Cardiac fibroblast (primary cell): Measurements from ENCODE around the gene AP3D1.
A peak's percentile ranks its signal among the peaks of the same experiment; 100 is the strongest.

Source experiments
- DNase-seq, 2 donors: peaks; one replicate each; pipeline versions ENCODE4 v3.0.0 to v3.0.0-alpha.2; 2010; ENCODE audit warnings: low read depth in 2 of 2
- H3K4me3 ChIP-seq, 2 donors: replicated peaks in 1 of 2; 1 replicate in 1 of 2; 2 replicates in 1 of 2; pipeline ENCODE4 v1.5.1; 2011; ENCODE audit warnings: low read depth in 2 of 2, low read length in 2 of 2, mild to moderate bottlenecking in 2 of 2, moderate library complexity in 1 of 2
- TF ChIP-seq, protein P1 (sequence below): IDR thresholded peaks from one replicate; pipeline ENCODE4 v1.5.1; 2011; ENCODE audit warnings: low read depth, mild to moderate bottlenecking, low read length, inconsistent platforms

The AP3D1 gene

DNA sequence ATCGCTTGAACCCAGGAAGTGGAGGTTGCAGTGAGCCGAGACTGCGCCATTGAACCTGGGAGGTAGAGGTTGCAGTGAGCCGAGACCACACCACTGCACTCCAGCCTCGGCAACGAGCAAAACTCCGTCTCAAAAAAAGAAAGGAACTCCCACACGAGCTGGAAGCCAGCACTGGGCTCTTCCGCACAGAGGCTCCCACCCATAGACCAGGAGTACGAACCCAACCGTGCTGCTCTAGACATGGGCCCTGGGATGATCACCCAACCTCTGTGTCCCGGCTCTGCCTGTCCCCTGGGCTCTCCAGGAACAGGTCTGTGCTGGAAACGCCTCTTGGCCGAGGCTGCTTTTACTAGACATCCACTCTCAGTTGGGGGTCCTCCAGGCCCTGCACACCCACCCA is 24.4 kb upstream of the AP3D1 start:
- TF ChIP-seq, protein P1, sequence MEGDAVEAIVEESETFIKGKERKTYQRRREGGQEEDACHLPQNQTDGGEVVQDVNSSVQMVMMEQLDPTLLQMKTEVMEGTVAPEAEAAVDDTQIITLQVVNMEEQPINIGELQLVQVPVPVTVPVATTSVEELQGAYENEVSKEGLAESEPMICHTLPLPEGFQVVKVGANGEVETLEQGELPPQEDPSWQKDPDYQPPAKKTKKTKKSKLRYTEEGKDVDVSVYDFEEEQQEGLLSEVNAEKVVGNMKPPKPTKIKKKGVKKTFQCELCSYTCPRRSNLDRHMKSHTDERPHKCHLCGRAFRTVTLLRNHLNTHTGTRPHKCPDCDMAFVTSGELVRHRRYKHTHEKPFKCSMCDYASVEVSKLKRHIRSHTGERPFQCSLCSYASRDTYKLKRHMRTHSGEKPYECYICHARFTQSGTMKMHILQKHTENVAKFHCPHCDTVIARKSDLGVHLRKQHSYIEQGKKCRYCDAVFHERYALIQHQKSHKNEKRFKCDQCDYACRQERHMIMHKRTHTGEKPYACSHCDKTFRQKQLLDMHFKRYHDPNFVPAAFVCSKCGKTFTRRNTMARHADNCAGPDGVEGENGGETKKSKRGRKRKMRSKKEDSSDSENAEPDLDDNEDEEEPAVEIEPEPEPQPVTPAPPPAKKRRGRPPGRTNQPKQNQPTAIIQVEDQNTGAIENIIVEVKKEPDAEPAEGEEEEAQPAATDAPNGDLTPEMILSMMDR, result no peak
- DNase-seq, result no peak
- H3K4me3 ChIP-seq, result no peak overlapping the region

GRCh38 chr19:2173767-2174577 is 22.6 kb upstream of the AP3D1 start:
- no peak overlapping the region for H3K4me3 ChIP-seq
- no peak for DNase-seq
- TF ChIP-seq, protein P1, result no peak

DNA sequence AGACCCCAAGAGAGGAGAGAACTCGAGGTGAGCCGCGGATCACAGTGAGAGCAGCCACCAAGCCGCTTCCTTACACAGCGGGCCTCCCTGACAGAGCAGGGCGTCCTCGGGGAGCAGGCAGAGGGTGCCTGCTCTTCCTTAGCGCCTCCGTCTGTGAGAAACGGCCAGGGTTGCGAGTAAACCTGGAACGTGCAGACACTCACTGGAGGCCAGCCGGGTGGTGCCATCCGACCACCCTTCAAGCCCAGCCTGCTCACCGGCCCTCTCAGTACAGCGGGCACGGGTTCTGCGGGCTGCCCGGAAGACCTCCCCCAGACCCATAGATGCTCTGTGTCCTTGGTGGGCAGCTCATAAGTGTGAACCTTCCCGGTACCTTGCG is 22.0 kb upstream of the AP3D1 start:
- TF ChIP-seq, protein P1, result no peak
- H3K4me3 ChIP-seq, result no peak overlapping the region
- no peak for DNase-seq

- no peak overlapping the region for H3K4me3 ChIP-seq
- DNase-seq, result peak; percentile 49 to 60
- TF ChIP-seq, protein P1, result peak; percentile 6
Measured at GRCh38 chr19:2171349-2172145, 20.2 kb upstream of the AP3D1 start.

DNA sequence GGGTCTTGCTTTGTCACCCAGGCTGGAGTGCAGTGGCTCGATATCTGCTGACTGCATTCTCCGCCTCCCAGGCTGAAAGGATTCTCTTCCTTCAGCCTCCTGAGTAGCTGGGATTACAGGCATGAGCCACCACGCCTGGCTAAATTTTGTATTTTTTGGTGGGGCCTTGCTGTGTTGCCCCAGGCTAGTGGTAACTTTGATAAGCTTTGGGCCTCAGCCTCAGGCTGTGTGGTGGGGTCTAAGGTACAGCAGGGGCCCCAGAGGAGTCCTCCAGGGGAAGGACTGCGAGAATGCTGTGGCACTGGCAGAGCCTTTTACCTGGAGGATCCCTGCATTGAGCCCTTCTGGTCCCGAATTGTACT is 19.6 kb upstream of the AP3D1 start:
- TF ChIP-seq, protein P1, result no peak
- DNase-seq, result no peak
- H3K4me3 ChIP-seq, result no peak overlapping the region

GRCh38 chr19:2170219-2170618 is 18.9 kb upstream of the AP3D1 start:
- DNase-seq, result no peak

More at GRCh38 chr19:2170219-2170618, 18.9 kb upstream of the AP3D1 start:
- no peak overlapping the region for H3K4me3 ChIP-seq
- TF ChIP-seq, protein P1, result no peak
